HG03097 (cell line): ENCODE data around the gene LTF.
"Not testable (repeated sequence)": the region's sequence is repeated elsewhere in the genome, so short reads cannot be mapped to it uniquely, and the experiment has no call there.

Source experiments
- ATAC-seq: cut with Tn5 transposase; IDR thresholded peaks from one replicate; pipeline ENCODE4 v1.9.1; 2021; ENCODE audit not compliant: unreplicated experiment, low FRiP score

The LTF gene

DNA sequence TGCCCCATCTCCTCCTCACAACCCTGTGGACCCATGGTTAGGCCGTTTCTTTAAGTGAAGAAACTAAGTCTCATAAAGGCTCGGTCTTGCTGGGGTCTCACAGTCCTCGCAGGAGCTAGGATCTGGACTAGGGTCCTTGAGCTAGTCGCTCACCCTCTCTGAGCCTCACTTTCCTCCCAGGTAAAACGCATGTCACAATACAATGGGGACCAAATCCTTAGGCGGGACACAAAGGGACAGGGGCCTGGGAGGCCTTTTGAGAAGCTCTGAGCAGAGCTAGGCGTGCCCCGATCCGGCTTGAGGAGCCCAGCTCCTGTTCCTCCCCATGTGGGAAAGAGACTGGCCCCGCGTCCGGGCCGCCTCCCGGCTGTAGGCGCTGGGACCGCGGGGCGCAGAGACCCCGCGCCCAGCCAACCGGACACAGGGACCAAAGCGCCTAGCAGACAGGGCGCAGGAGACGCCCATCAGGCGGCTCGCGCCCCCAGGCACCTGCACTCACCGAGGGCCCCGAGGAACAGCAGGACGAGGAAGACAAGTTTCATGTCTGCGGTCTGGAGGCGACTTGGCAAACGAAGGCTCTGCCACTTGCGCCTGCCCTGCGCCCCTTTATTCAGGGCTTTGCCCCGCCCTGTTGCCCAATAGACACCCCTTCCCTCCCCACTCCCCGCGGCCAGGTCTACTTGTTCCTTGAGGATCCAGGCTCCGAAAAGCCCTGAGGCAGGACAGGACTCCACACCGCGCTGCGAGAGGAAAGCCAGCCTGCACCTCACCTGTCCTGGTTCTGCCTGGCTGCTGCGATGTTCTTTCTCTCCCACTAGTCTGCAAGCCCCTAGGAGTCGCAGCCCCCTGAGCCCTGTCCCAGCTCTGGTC is at the start of gene LTF:
Gene LTF (minus strand): TSS at position 580 of the 870 bp plus-strand sequence. CDS start 38 bp downstream, at position 542.
- no peak for ATAC-seq

DNA sequence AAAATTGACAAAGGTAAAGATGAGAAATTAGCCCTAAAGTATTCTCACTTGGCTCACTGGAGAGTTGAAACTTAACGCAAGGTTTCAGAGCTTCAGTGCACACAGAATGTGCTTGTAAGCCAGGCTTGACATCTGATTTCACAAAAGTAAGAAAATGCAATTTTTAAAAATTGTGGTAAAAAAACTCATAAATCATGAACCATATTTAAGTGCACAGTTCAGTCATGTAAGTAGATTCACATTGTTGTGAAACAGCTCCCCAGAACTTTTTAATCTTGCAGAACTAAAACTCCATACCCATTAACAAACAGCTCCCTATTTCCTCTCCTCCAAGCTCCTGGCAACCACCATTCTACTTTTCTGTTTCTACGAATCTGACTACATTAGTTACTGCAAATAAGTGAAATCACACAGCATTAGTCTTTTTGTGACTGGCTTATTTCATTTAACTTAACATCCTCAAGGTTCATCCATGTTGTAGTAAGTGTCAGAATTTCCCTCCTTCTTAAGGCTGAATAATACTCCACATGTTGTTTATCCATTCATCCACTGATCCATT is 47.6 kb upstream of the LTF start:
- no peak for ATAC-seq

GRCh38 chr3:46509661-46510187 is 45.0 kb upstream of the LTF start:
- ATAC-seq, result no peak

DNA sequence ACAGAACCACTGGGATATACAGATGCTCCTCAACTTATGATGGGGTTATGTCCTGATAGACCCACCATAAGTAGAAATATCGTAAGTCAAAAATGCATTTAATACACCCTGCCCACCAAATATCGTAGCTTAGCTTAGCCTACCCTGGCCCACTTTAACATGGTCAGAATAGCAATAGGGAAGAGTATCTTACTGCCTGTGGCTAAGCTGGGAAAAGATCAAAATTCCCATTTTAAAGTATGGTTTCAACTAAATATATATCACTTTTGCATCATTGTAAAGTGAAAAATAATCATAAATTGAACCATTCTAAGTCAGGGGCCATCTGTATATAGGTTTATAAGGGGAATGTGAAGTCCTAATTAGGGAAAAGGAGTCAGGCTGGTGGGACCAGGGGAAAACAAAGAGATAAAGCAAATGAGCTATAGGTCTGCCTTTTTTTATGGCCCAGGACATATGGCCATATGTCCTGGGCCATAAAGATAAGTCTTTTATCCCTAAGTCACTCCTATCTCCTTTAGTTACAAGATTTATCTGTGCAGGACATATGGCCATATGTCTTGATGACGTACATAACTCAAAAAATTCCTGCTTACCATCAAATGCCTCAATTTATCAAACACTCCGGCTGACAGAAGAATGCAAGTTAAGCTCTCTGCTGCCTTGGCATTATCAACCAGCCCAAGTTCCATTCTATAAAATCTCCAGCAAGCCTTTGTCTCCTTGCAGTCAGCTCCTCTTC is 44.3 kb upstream of the LTF start:
- ATAC-seq, result no peak

DNA sequence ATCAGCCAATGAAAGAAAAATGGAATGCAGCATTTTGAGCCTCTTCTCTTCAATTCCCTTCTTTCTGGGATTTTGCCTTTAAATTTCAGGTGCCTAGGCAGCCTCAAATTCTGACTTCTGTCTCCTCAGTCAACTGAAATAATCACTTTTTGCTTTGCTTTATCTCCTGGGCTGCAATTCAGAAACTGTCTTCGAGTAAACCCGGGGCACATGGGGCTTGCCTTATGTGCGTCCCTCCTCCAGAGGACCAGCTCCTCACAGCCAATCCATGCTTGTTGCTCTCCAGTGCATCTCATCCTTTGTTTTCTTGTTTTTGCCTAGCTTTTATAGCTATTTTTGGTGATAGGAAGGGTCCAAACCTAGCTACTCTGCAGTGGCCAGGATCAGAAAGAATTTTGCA is 41.8 kb upstream of the LTF start:
- ATAC-seq, result no peak

DNA sequence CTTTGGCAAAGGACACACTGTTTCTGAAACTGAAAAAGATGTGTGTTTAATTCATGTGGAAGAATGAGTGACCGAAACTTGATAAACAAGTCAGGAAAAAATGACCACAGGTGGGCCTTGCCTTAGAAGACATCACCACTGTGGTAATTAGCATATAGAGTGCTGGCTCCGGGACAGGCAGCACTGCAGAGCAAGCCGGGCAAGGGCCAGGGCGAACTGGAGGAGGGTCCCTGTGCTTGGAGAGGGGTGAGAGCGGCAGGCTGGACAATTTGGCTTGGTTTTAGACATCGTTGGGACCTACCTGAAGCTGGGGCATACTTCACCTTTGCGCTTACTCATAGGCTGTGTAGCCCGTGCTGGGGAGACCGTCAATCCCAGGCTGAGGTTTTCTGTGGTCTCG is 41.2 kb upstream of the LTF start:
- ATAC-seq, result no peak

GRCh38 chr3:46504789-46505188 is 40.1 kb upstream of the LTF start:
- ATAC-seq, result no peak

DNA sequence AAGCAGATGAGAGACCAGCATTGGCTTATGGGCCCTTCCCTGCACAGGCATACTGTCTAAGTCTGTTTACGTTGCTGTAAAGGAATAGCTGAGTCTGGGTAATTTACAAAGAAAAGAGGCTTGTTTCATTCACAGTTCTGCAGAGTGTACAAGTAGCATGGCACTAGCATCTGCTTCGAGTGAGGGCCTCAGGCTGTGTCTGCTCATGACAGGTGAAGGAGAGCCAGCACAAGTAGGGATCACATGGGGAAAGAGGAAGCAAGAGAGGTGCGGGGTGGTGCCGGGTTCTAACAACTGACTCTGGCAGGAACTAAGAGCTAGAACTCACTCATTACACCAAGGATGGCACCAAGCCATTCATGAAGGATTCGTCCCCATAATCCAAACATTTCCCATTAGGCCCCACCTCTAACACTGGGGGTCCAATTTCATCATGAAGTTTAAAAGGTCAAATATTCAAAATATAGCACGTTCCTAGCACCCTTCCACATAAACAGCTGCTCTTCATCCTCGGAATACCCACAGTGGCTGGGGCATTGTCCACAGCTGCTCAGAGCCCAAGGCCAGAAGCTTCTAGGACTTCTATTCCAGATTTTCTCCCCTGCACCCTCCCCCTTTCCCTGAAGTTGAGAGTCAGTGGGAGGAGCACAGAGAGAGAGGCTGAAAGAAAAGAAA is 38.6 kb upstream of the LTF start:
- no peak for ATAC-seq

DNA sequence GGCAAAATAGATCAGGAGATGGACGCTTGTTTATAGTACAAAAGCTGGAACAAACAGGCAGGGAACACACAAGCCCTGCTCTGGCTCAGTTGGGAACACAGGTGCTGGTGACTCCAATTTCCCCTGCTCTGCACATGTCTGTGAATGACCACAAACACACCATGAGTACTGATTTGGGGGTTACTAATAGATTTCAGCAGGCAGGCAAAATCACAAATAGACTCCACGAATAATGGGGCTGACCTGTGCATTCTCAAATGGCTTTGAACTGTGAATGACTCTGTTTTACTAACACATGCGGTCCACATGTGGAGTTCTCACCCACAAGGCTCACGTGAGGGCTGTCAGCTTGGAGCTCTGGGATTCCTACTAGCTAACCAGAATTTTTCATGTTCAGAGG is 37.0 kb upstream of the LTF start:
- ATAC-seq, result no peak

- no peak for ATAC-seq
Observed at GRCh38 chr3:46500656-46501635, 36.2 kb upstream of the LTF start.

GRCh38 chr3:46498916-46499519 is 34.3 kb upstream of the LTF start:
- ATAC-seq, result no peak

GRCh38 chr3:46497556-46498265 is 33.0 kb upstream of the LTF start, which contains the start of gene RTP3:
Gene RTP3, plus strand, starts transcription at chr3:46497976. Its CDS starts 87 bp downstream, at chr3:46498063.
- no peak for ATAC-seq

GRCh38 chr3:46496746-46497555 is 32.2 kb upstream of the LTF start:
- ATAC-seq, result no peak

DNA sequence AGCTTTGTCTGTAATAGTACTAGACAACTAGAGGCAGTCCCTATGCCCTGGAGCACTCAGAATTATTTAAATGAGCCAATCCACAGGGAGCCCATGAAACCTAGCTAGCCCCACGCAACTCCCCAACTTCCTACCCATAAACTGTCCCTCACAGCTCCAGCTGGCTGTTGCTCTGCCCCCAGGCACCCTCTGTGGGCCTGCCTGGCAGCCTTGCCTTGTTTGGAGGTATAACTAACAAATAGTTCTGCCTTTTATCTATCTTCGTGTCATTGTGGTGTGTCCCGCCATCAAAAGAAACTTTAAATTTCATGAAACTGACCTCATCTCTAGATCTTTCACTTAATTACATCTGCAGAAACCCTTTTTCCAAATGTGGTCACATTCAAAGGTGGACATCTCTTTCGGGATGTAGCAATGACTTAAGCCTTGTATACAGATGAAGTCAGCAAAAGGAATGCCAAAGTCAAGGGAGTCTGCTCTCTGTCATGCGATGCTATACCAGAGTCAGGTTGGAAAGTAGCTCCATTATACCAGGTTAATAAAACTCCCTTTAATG is 31.3 kb upstream of the LTF start:
- no peak for ATAC-seq

DNA sequence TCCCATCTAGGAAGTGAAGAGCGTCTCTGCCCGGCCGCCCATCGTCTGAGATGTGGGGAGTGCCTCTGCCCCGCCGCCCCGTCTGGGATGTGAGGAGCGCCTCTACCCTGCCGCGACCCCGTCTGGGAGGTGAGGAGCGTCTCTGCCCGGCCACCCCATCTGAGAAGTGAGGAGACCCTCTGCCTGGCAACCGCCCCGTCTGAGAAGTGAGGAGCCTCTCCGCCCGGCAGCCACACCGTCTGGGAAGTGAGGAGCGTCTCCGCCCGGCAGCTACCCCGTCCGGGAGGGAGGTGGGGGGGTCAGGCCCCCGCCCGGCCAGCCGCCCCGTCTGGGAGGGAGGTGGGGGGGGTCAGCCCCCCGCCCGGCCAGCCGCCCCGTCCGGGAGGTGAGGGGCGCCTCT is 29.8 kb upstream of the LTF start:
- not testable (repeated sequence) for ATAC-seq

- ATAC-seq, result no peak
Observed at GRCh38 chr3:46492890-46493547, 28.3 kb upstream of the LTF start.
